CD14-positive monocyte (primary cell): ENCODE measurements around the gene CXCL17. TPM values are rescaled to one million over a fixed set of nuclear protein-coding genes. Genes with fewer than 3 reads are reported as not detected.
A peak's percentile ranks its signal among the peaks of the same experiment; 100 is the strongest.

ENCODE experiments used
- DNase-seq, 3 donors: peaks; one replicate each; pipeline ENCODE4 v3.0.0-alpha.2; 2011 to 2022
- H2AFZ ChIP-seq: 2 replicates; pipeline ENCODE4 v1.6.0; 2012; ENCODE audit warnings: mild to moderate bottlenecking, low read depth, low read length, inconsistent platforms; ENCODE audit not compliant: insufficient read depth, poor library complexity, severe bottlenecking
- H3K27ac ChIP-seq, 2 donors: 1 replicate in 1 of 2; 2 replicates in 1 of 2; pipeline ENCODE4 v1.5.1; 2012 to 2013; ENCODE audit warnings: low read length in 2 of 2, control low read depth in 1 of 2, inconsistent platforms in 1 of 2, low read depth in 1 of 2, mild to moderate bottlenecking in 1 of 2
- H3K27me3 ChIP-seq, 2 donors: one replicate each; pipeline versions ENCODE4 v1.6.0 to v1.6.1; 2011 to 2013; ENCODE audit warnings: low read length in 2 of 2; ENCODE audit not compliant: control insufficient read depth in 2 of 2, insufficient read depth in 2 of 2
- H3K36me3 ChIP-seq, 2 donors: replicated peaks in 1 of 2; 1 replicate in 1 of 2; 2 replicates in 1 of 2; pipeline versions ENCODE4 v1.5.1 to v1.6.1; 2012 to 2013; ENCODE audit warnings: low read length in 2 of 2, control low read depth in 1 of 2, inconsistent platforms in 1 of 2, mild to moderate bottlenecking in 1 of 2; ENCODE audit not compliant: insufficient read depth in 2 of 2, control insufficient read depth in 1 of 2
- H3K4me1 ChIP-seq, 2 donors: 1 replicate in 1 of 2; 2 replicates in 1 of 2; pipeline versions ENCODE4 v1.5.1 to v1.6.1; 2012 to 2013; ENCODE audit warnings: low read length in 2 of 2, control low read depth in 1 of 2, inconsistent platforms in 1 of 2, mild to moderate bottlenecking in 1 of 2, moderate library complexity in 1 of 2; ENCODE audit not compliant: insufficient read depth in 2 of 2, control insufficient read depth in 1 of 2
- H3K4me2 ChIP-seq: replicated peaks from 2 replicates; pipeline ENCODE3; 2012; ENCODE audit warnings: low read length, moderate library complexity, mild to moderate bottlenecking; ENCODE audit not compliant: poor library complexity, severe bottlenecking; ENCODE audit errors: extremely low read depth
- H3K4me3 ChIP-seq, 3 experiments: fragments of 200-600 bp in 1 of 3; sonication (generic) in 1 of 3; replicated peaks in 1 of 3; 1 replicate in 2 of 3; 2 replicates in 1 of 3; pipeline ENCODE4 v1.5.1; 2011 to 2013; ENCODE audit warnings: low read length in 3 of 3, mild to moderate bottlenecking in 3 of 3, control low read depth in 2 of 3, low read depth in 2 of 3, inconsistent platforms in 1 of 3, moderate library complexity in 1 of 3
- H3K79me2 ChIP-seq: 2 replicates; pipeline ENCODE4 v1.6.0; 2012; ENCODE audit warnings: mild to moderate bottlenecking, control low read depth, inconsistent platforms, low read length, moderate library complexity; ENCODE audit not compliant: insufficient read depth
- H3K9ac ChIP-seq: 2 replicates; pipeline ENCODE4 v1.6.0; 2017; ENCODE audit warnings: low read length, mild to moderate bottlenecking; ENCODE audit not compliant: insufficient read depth, poor library complexity, severe bottlenecking
- H3K9me3 ChIP-seq, 2 donors: replicated peaks in 1 of 2; 1 replicate in 1 of 2; 2 replicates in 1 of 2; pipeline versions ENCODE4 v1.5.1 to v1.6.1; 2012 to 2013; ENCODE audit warnings: low read length in 2 of 2, control low read depth in 1 of 2; ENCODE audit not compliant: control insufficient read depth in 1 of 2, insufficient read depth in 1 of 2
- H4K20me1 ChIP-seq: 2 replicates; pipeline ENCODE4 v1.6.0; 2012; ENCODE audit warnings: mild to moderate bottlenecking, low read length, control low read depth, moderate library complexity; ENCODE audit not compliant: insufficient read depth
- H3K27ac Mint-ChIP-seq, 7 donors: one replicate each; pipeline ENCODE4 v1.8.0; 2020; ENCODE audit warnings: mild to moderate bottlenecking in 7 of 7, mixed read lengths in 7 of 7, moderate library complexity in 6 of 7, inconsistent platforms in 2 of 7
- H3K27me3 Mint-ChIP-seq, 3 donors: one replicate each; pipeline ENCODE4 v1.8.0; 2021 to 2022; ENCODE audit warnings: low read depth in 3 of 3, mild to moderate bottlenecking in 3 of 3, mixed read lengths in 3 of 3, moderate library complexity in 3 of 3, inconsistent platforms in 1 of 3
- H3K36me3 Mint-ChIP-seq, 2 donors: one replicate each; pipeline ENCODE4 v1.8.0; 2020; ENCODE audit warnings: mixed read lengths in 2 of 2, inconsistent platforms in 1 of 2, mild to moderate bottlenecking in 1 of 2
- H3K4me1 Mint-ChIP-seq: one replicate; pipeline ENCODE4 v1.8.0; 2020; ENCODE audit warnings: mild to moderate bottlenecking, mixed read lengths
- H3K4me3 Mint-ChIP-seq, 2 donors: one replicate each; pipeline ENCODE4 v1.8.0; 2020; ENCODE audit warnings: mild to moderate bottlenecking in 2 of 2, mixed read lengths in 2 of 2, moderate library complexity in 1 of 2
- H3K9me3 Mint-ChIP-seq, 7 donors: one replicate each; pipeline ENCODE4 v1.8.0; 2020 to 2022; ENCODE audit warnings: mixed read lengths in 7 of 7, mild to moderate bottlenecking in 6 of 7, moderate library complexity in 6 of 7, inconsistent platforms in 2 of 7
- CTCF ChIP-seq: fragments of 200-600 bp; IDR thresholded peaks from one replicate; pipeline ENCODE4 v1.8.0; 2022; ENCODE audit warnings: antibody characterized with exemption, mild to moderate bottlenecking
- WGBS: methylation state at CpG from one replicate; pipeline ENCODE4 v1.1.5; 2013; ENCODE audit warnings: missing lambda C conversion rate; ENCODE audit not compliant: insufficient coverage; 5-methylcytosine and 5-hydroxymethylcytosine counted together
- intact Hi-C, 2 donors: fragments of 100-400 bp; cut with micrococcal nuclease; formaldehyde crosslinking; loops; one replicate each; pipeline versions ENCODE4 v1.15.0 to v1.15.1; 2023
- polyA plus RNA-seq, 3 donors: library from polyadenylated mRNA; depleted of rRNA in 1 of 3; unstranded in 2 of 3; stranded (reverse) in 1 of 3; fragments of 300-500 nt in 2 of 3; fragments of >200 nt in 1 of 3; fragmentation: Illumina TruSeq in 2 of 3; gene quantifications; 1 replicate in 2 of 3; 2 replicates in 1 of 3; pipeline ENCODE4 v1.2.3, GENCODE V29; 2012 to 2021
- small RNA-seq: library from RNA; depleted of rRNA; stranded (forward); fragments of <200 nt; gene quantifications from one replicate; pipeline ENCODE3, GENCODE V24; 2012; ENCODE audit warnings: low read depth; ENCODE audit not compliant: insufficient read length

CXCL17 gene
- polyA plus RNA-seq, 3 donors: not detected

GRCh38 chr19:42386974-42387707 lies 55.6 kb downstream of the CXCL17 start:
- H3K27ac ChIP-seq: no peak overlapping the region
- DNase-seq: peak; percentile 64 to 69 (median 65)
- H3K27ac Mint-ChIP-seq: peak overlapping the region in 2 of 7 donors; percentile 19 to 61
- peaks cover 26 to 53% (median 40%) of the 10 kb centered on the region in 3 donors for H3K27me3 Mint-ChIP-seq
- peak overlapping the region; percentile 80 for H3K4me2 ChIP-seq
- H3K4me1 ChIP-seq: peaks cover 9 to 12% of the 10 kb centered on the region in 2 donors
- H3K4me1 Mint-ChIP-seq: peaks cover 6% of the 10 kb centered on the region
- TF ChIP-seq CTCF: peak; percentile 71
- H3K36me3 Mint-ChIP-seq: no peaks in the 10 kb centered on the region
- 2% methylated on average over 35 of the region's 48 CpGs for WGBS
- no peaks in the 10 kb centered on the region for H3K9me3 ChIP-seq
- H4K20me1 ChIP-seq: no peaks in the 10 kb centered on the region
- no peaks in the 10 kb centered on the region for H3K79me2 ChIP-seq
- H3K4me3 ChIP-seq: peak overlapping the region; percentile 4 to 76 (median 21)
- peak overlapping the region; percentile 91 for H2AFZ ChIP-seq
- peaks cover 0 to 39% of the 10 kb centered on the region in 2 donors for H3K27me3 ChIP-seq
- intact Hi-C loops: loop anchor here in 1 of 2 donors (5.0 kb wide), 1 partner anchor 40 kb away; no protein-coding TSS in a partner anchor
- H3K9ac ChIP-seq: peak overlapping the region; percentile 32
- H3K36me3 ChIP-seq: no peaks in the 10 kb centered on the region
- H3K4me3 Mint-ChIP-seq: peak overlapping the region; percentile 65 to 84
- H3K9me3 Mint-ChIP-seq: peaks cover 0 to 5% (median 0%) of the 10 kb centered on the region in 7 donors

GRCh38 chr19:42380155-42380554 lies 62.6 kb downstream of the CXCL17 start:
- H2AFZ ChIP-seq: no peak overlapping the region
- H3K36me3 ChIP-seq: peaks cover 0 to 3% of the 10 kb centered on the region in 2 donors
- intact Hi-C loops: no loop called here
- no peak overlapping the region for H3K27ac Mint-ChIP-seq
- peaks cover 0 to 3% (median 0%) of the 10 kb centered on the region in 7 donors for H3K9me3 Mint-ChIP-seq
- no peaks in the 10 kb centered on the region for H3K9me3 ChIP-seq
- no peak overlapping the region for H3K9ac ChIP-seq
- no peak for TF ChIP-seq CTCF
- no peaks in the 10 kb centered on the region for H3K4me1 ChIP-seq
- no peak for DNase-seq
- H3K4me3 ChIP-seq: no peak overlapping the region
- WGBS: 94% methylated on average over 3 of the region's 6 CpGs
- H3K27me3 ChIP-seq: no peaks in the 10 kb centered on the region
- H3K27me3 Mint-ChIP-seq: peaks cover 10 to 25% (median 23%) of the 10 kb centered on the region in 3 donors
- peaks cover 3 to 6% of the 10 kb centered on the region in 2 donors for H3K36me3 Mint-ChIP-seq
- H3K27ac ChIP-seq: no peak overlapping the region
- peak overlapping the region in 1 of 2 donors; percentile 21 for H3K4me3 Mint-ChIP-seq
- no peaks in the 10 kb centered on the region for H4K20me1 ChIP-seq
- H3K4me2 ChIP-seq: no peak overlapping the region
- no peaks in the 10 kb centered on the region for H3K4me1 Mint-ChIP-seq
- no peaks in the 10 kb centered on the region for H3K79me2 ChIP-seq

Small RNA genes within 50 kb of the gene (small RNA-seq; reads per million reads assigned to genes)
- not detected for gene RNU4-60P

Other genes with a start within 250 kb of the CXCL17 start
- gene DEDD2, start 225.3 kb downstream of the CXCL17 start, polyA plus RNA-seq: 100 to 1,000 TPM; 125 to 141 (median 133) TPM
- gene ZNF526, start 222.6 kb downstream of the CXCL17 start, polyA plus RNA-seq: 1 to 10 TPM in 2 of 3 donors, under 1 TPM in 1; 0.96 to 3.4 (median 1.3) TPM
- gene GSK3A, start 200.3 kb downstream of the CXCL17 start, polyA plus RNA-seq: 10 to 100 TPM; 12.3 to 47.2 (median 14.9) TPM
- gene ERF, start 187.8 kb downstream of the CXCL17 start, polyA plus RNA-seq: 10 to 100 TPM in 1 of 3 donors, 1 to 10 TPM in 2; 2.3 to 42.6 (median 3.4) TPM
- gene CIC, start 173.7 kb downstream of the CXCL17 start, polyA plus RNA-seq: 10 to 100 TPM in 1 of 3 donors, under 1 TPM in 2; 0.62 to 42.2 (median 0.87) TPM
- gene PRR19, start 140.8 kb downstream of the CXCL17 start, polyA plus RNA-seq: under 1 TPM; 0.35 to 0.51 (median 0.38) TPM
- 10 to 100 TPM; 15.3 to 18.7 (median 15.5) TPM for gene PAFAH1B3, start 140.3 kb downstream of the CXCL17 start, polyA plus RNA-seq
- not detected for gene TMEM145, start 129.6 kb downstream of the CXCL17 start, polyA plus RNA-seq
- gene MEGF8, start 117.3 kb downstream of the CXCL17 start, polyA plus RNA-seq: 1 to 10 TPM in 1 of 3 donors, under 1 TPM in 2; 0.15 to 2.7 (median 0.27) TPM
- 1 to 10 TPM in 2 of 3 donors, under 1 TPM in 1; 0.64 to 6.4 (median 3.4) TPM for gene CNFN, start 52.6 kb downstream of the CXCL17 start, polyA plus RNA-seq
- gene LIPE, start 15.6 kb downstream of the CXCL17 start, polyA plus RNA-seq: under 1 TPM in 1 of 3 donors, not detected in 2; 0.31 TPM
- under 1 TPM; 0.09 to 0.40 (median 0.22) TPM for gene CEACAM1, start 85.5 kb upstream of the CXCL17 start, polyA plus RNA-seq
- not detected for gene CEACAM8, start 152.0 kb upstream of the CXCL17 start, polyA plus RNA-seq